ENCODE measurements around the gene NAALADL1.

DNA sequence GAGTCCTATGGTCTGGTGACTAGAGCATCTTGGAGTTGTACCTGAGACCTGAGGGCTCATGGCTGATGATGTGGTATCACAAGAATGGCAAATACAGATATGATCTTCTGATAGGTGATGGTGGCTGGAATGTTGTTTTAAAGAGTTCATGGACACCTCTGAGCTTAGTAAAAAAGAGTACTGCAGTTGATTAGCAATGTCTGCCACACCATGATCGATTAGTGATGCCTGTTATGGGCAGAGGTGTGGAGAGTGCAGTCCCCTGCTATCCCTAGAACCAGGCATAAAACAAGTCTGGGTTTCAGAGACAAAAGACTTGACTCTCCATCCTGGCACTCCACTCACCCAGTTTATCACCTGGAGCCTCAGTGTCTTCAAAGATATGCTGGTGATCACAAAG is 60.2 kb downstream of the NAALADL1 start:
- TF ChIP-seq, protein P1, sequence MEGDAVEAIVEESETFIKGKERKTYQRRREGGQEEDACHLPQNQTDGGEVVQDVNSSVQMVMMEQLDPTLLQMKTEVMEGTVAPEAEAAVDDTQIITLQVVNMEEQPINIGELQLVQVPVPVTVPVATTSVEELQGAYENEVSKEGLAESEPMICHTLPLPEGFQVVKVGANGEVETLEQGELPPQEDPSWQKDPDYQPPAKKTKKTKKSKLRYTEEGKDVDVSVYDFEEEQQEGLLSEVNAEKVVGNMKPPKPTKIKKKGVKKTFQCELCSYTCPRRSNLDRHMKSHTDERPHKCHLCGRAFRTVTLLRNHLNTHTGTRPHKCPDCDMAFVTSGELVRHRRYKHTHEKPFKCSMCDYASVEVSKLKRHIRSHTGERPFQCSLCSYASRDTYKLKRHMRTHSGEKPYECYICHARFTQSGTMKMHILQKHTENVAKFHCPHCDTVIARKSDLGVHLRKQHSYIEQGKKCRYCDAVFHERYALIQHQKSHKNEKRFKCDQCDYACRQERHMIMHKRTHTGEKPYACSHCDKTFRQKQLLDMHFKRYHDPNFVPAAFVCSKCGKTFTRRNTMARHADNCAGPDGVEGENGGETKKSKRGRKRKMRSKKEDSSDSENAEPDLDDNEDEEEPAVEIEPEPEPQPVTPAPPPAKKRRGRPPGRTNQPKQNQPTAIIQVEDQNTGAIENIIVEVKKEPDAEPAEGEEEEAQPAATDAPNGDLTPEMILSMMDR (tag by site-specific recombination; IDR thresholded peaks at IDR 0.05) = no peak
- TF ChIP-seq ZNF37A (tag by site-specific recombination; IDR thresholded peaks at IDR 0.05) (no peak), EGR2 (tag by site-specific recombination; IDR thresholded peaks at IDR 0.05; ENCODE audit: low read depth) (no peak), PATZ1 (tag by site-specific recombination; IDR thresholded peaks at IDR 0.05) (no peak), ZNF274 (IDR thresholded peaks at IDR 0.05; ENCODE audit: low read length) (no peak), ZNF274 (tag by site-specific recombination; IDR thresholded peaks at IDR 0.05; ENCODE audit: borderline replicate concordance) (no peak), SP2 (tag by site-specific recombination; IDR thresholded peaks at IDR 0.05) (no peak), ZNF426 (tag by site-specific recombination; IDR thresholded peaks at IDR 0.05) (no peak), ZNF112 (tag by site-specific recombination; IDR thresholded peaks at IDR 0.05) (no peak), ZNF10 (tag by site-specific recombination; IDR thresholded peaks at IDR 0.05) (no peak), KLF8 (tag by site-specific recombination; IDR thresholded peaks at IDR 0.05) (no peak), SCRT2 (tag by site-specific recombination; IDR thresholded peaks at IDR 0.05) (no peak)
- TF ChIP-seq, protein P2, sequence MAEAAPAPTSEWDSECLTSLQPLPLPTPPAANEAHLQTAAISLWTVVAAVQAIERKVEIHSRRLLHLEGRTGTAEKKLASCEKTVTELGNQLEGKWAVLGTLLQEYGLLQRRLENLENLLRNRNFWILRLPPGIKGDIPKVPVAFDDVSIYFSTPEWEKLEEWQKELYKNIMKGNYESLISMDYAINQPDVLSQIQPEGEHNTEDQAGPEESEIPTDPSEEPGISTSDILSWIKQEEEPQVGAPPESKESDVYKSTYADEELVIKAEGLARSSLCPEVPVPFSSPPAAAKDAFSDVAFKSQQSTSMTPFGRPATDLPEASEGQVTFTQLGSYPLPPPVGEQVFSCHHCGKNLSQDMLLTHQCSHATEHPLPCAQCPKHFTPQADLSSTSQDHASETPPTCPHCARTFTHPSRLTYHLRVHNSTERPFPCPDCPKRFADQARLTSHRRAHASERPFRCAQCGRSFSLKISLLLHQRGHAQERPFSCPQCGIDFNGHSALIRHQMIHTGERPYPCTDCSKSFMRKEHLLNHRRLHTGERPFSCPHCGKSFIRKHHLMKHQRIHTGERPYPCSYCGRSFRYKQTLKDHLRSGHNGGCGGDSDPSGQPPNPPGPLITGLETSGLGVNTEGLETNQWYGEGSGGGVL (tag by site-specific recombination; IDR thresholded peaks at IDR 0.05) = no peak
- TF ChIP-seq, protein P3, sequence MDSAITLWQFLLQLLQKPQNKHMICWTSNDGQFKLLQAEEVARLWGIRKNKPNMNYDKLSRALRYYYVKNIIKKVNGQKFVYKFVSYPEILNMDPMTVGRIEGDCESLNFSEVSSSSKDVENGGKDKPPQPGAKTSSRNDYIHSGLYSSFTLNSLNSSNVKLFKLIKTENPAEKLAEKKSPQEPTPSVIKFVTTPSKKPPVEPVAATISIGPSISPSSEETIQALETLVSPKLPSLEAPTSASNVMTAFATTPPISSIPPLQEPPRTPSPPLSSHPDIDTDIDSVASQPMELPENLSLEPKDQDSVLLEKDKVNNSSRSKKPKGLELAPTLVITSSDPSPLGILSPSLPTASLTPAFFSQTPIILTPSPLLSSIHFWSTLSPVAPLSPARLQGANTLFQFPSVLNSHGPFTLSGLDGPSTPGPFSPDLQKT (IDR thresholded peaks at IDR 0.05; ENCODE audit: borderline replicate concordance, low read depth, low read length) = no peak

Measured in HEK293 (cell line).